Activated naive CD8-positive, alpha-beta T cell (primary cell): ENCODE measurements around the gene TTYH2.

ENCODE experiments used
- H3K27ac Mint-ChIP-seq: one replicate; pipeline ENCODE4 v1.8.0; 2021; ENCODE audit warnings: mixed read lengths
- H3K27me3 Mint-ChIP-seq: one replicate; pipeline ENCODE4 v1.8.0; 2021; ENCODE audit warnings: mixed read lengths
- H3K36me3 Mint-ChIP-seq: one replicate; pipeline ENCODE4 v1.8.0; 2021; ENCODE audit warnings: mixed read lengths
- H3K4me1 Mint-ChIP-seq: one replicate; pipeline ENCODE4 v1.8.0; 2021; ENCODE audit warnings: low read depth, mixed read lengths
- H3K4me3 Mint-ChIP-seq: one replicate; pipeline ENCODE4 v1.8.0; 2021; ENCODE audit warnings: mild to moderate bottlenecking, mixed read lengths
- H3K9me3 Mint-ChIP-seq: one replicate; pipeline ENCODE4 v1.8.0; 2021; ENCODE audit warnings: low read depth, mixed read lengths

The TTYH2 gene, protein sequence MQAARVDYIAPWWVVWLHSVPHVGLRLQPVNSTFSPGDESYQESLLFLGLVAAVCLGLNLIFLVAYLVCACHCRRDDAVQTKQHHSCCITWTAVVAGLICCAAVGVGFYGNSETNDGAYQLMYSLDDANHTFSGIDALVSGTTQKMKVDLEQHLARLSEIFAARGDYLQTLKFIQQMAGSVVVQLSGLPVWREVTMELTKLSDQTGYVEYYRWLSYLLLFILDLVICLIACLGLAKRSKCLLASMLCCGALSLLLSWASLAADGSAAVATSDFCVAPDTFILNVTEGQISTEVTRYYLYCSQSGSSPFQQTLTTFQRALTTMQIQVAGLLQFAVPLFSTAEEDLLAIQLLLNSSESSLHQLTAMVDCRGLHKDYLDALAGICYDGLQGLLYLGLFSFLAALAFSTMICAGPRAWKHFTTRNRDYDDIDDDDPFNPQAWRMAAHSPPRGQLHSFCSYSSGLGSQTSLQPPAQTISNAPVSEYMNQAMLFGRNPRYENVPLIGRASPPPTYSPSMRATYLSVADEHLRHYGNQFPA

GRCh38 chr17:74212913-74213791, at the start of gene TTYH2:
TTYH2 (plus strand) TSS chr17:74213571; CDS start chr17:74213588, 17 bp downstream.
- H3K27me3 Mint-ChIP-seq, result no peaks in the 10 kb centered on the region
- peaks cover 10% of the 10 kb centered on the region for H3K36me3 Mint-ChIP-seq
- H3K27ac Mint-ChIP-seq, result peak within 1 kb of the TSS; percentile 77
- H3K9me3 Mint-ChIP-seq, result no peaks in the 10 kb centered on the region
- H3K4me1 Mint-ChIP-seq, result peaks cover 45% of the 10 kb centered on the region
- H3K4me3 Mint-ChIP-seq, result peak within 1 kb of the TSS; percentile 86

DNA sequence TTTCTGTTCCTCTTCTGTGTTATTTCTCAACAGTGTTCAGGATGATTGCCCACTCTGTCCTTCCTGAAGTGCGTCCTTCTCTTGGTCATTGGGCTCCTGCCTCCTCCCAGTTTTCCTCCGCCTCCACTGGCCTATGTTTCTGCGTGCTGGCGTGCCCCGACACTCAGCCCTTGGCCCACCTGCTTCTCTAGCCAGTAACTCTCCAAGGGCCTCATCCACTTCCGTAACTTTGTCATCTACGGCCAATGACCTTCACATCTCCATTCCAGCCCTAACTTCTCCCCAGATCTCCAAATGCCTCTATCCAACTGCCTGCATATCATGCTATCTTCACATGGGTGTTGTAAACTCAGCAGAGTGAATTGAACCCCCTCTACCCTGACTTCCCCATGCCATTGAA, 49.5 kb upstream of the TTYH2 start:
- no peaks in the 10 kb centered on the region for H3K9me3 Mint-ChIP-seq
- H3K4me1 Mint-ChIP-seq, result no peaks in the 10 kb centered on the region
- no peaks in the 10 kb centered on the region for H3K36me3 Mint-ChIP-seq
- H3K27ac Mint-ChIP-seq, result no peak overlapping the region
- no peak overlapping the region for H3K4me3 Mint-ChIP-seq
- H3K27me3 Mint-ChIP-seq, result peaks cover 12% of the 10 kb centered on the region

DNA sequence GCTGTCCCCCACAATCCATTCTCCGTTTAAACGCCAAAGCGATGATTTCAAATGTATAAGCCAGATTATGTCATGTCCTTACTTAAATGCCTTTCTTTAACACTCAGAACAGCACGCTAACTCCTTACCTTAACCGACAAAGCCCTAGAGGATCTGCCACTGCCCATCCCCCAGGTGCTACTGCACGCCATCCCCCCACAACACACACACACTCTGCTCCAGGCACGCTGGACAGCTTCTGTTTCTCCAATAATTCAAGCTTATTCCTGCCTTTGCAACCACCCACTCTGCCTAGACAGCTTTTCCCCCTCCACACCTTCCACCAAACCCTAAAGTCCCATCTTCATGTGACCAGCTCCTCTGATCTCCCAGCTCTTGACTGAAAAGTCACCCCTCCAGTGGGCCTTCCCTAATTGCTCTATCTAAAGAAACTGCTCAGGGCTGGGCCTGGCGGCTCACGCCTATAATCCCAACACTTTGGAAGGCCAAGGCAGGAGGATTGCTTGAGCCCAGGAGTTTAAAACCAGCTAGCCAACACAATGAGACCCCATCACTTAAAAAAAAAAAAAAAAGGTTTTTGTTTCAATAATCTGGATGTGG, 48.8 kb upstream of the TTYH2 start:
- Mint-ChIP-seq H3K9me3 (no peaks in the 10 kb centered on the region), H3K4me3 (no peak overlapping the region), H3K27me3 (peaks cover 12% of the 10 kb centered on the region), H3K4me1 (no peaks in the 10 kb centered on the region), H3K27ac (no peak overlapping the region), H3K36me3 (no peaks in the 10 kb centered on the region)

DNA sequence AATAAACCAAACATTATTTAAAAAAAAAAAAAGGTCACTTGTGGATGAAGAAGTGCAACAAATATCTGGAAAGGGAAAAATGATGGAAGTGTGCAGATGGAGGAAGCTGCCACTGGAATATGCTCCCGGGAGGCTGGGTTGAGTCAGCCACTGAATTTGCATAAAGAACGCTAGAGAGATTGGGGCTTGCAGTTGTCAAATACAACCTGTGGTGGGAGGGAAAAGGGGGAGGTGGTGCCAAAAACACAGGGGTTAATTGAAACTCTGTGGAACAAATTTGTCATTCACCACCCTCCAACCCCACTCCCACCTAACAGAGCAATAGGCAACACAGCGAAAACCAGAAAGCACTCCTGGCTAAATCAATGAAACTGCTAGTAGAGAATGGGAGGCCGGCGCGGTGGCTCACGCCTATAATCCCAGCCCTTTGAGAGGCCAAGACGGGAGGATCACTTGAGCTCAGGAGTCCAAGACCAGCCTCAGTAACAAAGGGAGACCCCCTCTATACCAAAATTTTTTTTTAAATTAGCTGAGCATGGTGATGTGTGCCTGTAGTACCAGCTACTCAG, 47.5 kb upstream of the TTYH2 start:
- Mint-ChIP-seq H3K27me3 (peaks cover 11% of the 10 kb centered on the region), H3K4me1 (no peaks in the 10 kb centered on the region), H3K27ac (no peak overlapping the region), H3K9me3 (no peaks in the 10 kb centered on the region), H3K36me3 (no peaks in the 10 kb centered on the region), H3K4me3 (no peak overlapping the region)

DNA sequence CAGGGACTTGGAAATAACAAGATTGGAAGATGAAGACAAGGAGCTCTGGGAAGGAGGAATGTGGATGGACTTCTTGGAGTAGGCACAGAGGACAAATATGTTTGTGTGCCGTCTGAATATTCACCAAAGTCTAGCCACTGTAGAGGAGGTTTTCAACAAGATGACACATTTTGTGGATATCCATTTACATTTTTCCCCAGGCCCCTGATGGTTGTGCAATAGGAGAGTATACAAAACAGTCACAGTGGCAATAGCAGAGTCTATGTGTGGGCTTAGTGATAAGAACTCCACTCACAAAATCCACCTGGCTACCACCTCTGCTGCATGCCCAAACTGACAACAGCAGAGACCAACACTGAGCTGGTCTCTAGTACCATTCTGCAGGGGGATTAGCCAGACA, 42.4 kb upstream of the TTYH2 start:
- H3K27ac Mint-ChIP-seq, result no peak overlapping the region
- no peaks in the 10 kb centered on the region for H3K4me1 Mint-ChIP-seq
- no peaks in the 10 kb centered on the region for H3K9me3 Mint-ChIP-seq
- no peak overlapping the region for H3K4me3 Mint-ChIP-seq
- H3K36me3 Mint-ChIP-seq, result no peaks in the 10 kb centered on the region
- H3K27me3 Mint-ChIP-seq, result peaks cover 16% of the 10 kb centered on the region

GRCh38 chr17:74172700-74173099, 40.7 kb upstream of the TTYH2 start:
- Mint-ChIP-seq H3K4me1 (no peaks in the 10 kb centered on the region), H3K27me3 (peaks cover 19% of the 10 kb centered on the region), H3K27ac (no peak overlapping the region), H3K4me3 (no peak overlapping the region), H3K9me3 (no peaks in the 10 kb centered on the region), H3K36me3 (no peaks in the 10 kb centered on the region)

DNA sequence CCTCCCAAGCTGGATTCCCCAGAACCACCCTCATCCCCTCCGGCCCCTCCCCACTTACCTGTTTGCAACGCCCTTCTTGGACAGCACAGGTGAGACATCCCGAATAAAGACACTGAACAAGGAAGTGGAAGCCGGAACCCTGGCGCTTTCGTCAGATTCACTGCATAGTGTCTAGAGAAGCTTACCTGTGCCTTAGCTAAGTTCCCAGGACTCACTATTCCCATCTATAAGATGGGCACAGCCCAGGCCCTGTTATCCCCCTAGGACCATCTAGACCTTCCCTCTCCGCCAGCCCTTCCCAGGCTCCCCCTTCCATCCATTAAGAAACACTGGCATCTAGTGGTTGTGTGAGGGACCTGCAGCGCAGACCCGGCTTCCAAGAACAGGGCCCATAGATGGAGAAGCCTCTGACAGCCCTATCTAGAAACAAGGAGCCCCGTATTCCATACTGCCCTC, 36.8 kb upstream of the TTYH2 start:
- Mint-ChIP-seq H3K4me1 (no peaks in the 10 kb centered on the region), H3K27ac (no peak overlapping the region)

DNA sequence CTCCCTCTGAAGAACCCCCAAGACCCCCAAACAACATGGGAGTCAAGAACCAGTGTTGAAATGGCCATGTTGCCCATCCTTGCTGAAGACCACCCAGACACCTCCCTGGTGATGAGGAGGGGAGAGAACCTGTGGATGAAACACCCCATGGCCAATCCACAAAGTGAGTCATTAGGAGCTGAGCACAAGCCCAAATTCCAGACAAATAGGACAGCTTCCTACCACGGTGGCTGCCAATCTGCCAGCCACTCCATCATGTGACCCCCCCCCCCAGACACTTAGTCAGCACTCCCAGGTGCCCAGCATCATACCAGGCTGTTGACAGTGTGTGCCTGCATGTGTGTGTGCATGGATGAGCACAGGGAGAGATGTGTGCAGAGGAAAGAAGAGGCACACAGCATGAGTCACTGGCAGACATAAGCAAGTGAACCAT, 36.3 kb upstream of the TTYH2 start:
- Mint-ChIP-seq H3K4me1 (no peaks in the 10 kb centered on the region), H3K4me3 (no peak overlapping the region), H3K9me3 (no peaks in the 10 kb centered on the region), H3K36me3 (no peaks in the 10 kb centered on the region), H3K27ac (no peak overlapping the region), H3K27me3 (peaks cover 9% of the 10 kb centered on the region)

More for the DNA sequence above, 36.8 kb upstream of the TTYH2 start:
- Mint-ChIP-seq H3K4me3 (no peak overlapping the region), H3K36me3 (no peaks in the 10 kb centered on the region), H3K9me3 (no peaks in the 10 kb centered on the region), H3K27me3 (peaks cover 10% of the 10 kb centered on the region)

DNA sequence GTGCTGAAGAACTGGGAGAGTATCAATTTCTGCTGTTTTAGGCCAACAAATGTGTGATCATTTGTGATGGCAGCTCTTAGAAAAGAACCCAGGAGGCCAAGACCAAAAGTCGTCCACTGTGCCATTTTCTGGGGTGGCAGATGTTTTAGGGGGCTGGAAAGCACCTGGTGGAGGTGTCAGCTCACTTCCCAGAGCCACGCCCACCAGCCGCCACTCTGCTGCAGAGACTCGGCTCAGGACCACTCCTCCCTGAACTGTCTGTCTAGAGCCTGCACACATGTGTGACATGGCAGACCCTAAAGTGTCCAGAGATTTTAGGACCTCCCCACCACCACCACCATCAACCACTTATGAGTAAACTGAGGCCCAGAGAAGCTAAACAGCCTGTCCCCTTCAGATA, 33.8 kb upstream of the TTYH2 start:
- H3K27me3 Mint-ChIP-seq, result peaks cover 9% of the 10 kb centered on the region
- H3K4me1 Mint-ChIP-seq, result no peaks in the 10 kb centered on the region
- no peaks in the 10 kb centered on the region for H3K36me3 Mint-ChIP-seq
- H3K9me3 Mint-ChIP-seq, result no peaks in the 10 kb centered on the region
- no peak overlapping the region for H3K4me3 Mint-ChIP-seq
- no peak overlapping the region for H3K27ac Mint-ChIP-seq

GRCh38 chr17:74180336-74180735, 33.0 kb upstream of the TTYH2 start:
- Mint-ChIP-seq H3K4me1 (no peaks in the 10 kb centered on the region), H3K36me3 (no peaks in the 10 kb centered on the region), H3K27me3 (peaks cover 6% of the 10 kb centered on the region), H3K4me3 (no peak overlapping the region), H3K9me3 (no peaks in the 10 kb centered on the region), H3K27ac (no peak overlapping the region)

DNA sequence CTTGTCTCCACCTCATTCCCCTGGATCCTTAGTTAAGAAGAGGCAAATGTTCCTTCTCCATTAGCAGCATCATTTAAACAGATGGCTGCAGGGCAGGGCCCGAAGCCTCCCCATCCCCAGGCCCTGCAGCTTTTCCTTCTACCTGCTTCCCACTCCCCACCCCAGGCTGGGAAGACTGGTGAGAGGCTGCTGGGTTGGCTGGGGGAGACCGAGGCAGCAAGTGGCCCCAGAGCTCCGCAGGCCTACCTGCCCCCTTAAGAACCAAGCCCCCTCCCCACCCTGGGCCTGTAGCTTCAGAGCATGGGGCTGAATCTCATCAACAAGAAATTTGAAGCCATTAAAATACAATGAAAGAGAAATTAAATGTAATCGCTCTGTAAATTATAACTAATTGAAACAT, 32.0 kb upstream of the TTYH2 start:
- Mint-ChIP-seq H3K27me3 (peaks cover 8% of the 10 kb centered on the region), H3K9me3 (no peaks in the 10 kb centered on the region), H3K4me1 (no peaks in the 10 kb centered on the region), H3K36me3 (no peaks in the 10 kb centered on the region), H3K27ac (no peak overlapping the region), H3K4me3 (no peak overlapping the region)

DNA sequence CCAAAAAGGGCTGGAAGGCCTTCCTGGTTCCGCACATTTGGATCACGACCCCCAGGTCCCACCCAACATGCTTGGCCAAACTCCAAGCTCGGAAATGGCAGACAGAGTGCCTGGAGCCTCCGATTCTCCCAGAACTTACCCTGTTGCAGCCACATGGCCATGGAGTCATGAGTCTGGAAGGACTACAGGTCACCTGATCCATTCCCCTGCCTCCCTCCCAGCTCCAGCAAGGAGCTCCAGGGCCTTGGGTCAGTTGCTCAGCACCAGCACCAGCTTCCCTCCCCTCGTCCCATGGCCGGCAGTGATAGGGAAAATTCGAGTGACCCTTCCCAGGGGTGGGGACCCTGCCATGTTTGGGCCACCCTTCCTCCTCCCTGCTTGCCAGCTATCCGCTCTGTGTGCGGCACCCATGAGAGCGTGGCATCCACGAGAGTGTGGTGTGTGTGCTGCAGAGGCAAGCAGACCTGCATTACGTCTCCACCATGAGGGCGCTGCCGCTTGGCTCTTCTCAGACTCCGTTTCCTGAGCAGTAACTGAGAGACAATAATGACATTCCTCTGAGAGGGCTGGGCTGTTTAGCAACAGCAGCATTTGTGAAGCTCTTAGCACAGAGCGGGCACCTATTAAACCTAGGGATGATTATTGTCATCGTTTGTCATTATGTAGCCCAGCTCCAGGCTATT, 31.2 kb upstream of the TTYH2 start:
- Mint-ChIP-seq H3K36me3 (no peaks in the 10 kb centered on the region), H3K9me3 (no peaks in the 10 kb centered on the region), H3K27me3 (peaks cover 2% of the 10 kb centered on the region), H3K4me1 (no peaks in the 10 kb centered on the region), H3K27ac (no peak overlapping the region), H3K4me3 (no peak overlapping the region)

- H3K9me3 Mint-ChIP-seq, result no peaks in the 10 kb centered on the region
- H3K4me3 Mint-ChIP-seq, result no peak overlapping the region
- no peak overlapping the region for H3K27ac Mint-ChIP-seq
- H3K36me3 Mint-ChIP-seq, result no peaks in the 10 kb centered on the region
- H3K4me1 Mint-ChIP-seq, result no peaks in the 10 kb centered on the region
- peaks cover 4% of the 10 kb centered on the region for H3K27me3 Mint-ChIP-seq
These were observed 30.0 kb upstream of the TTYH2 start for GRCh38 chr17:74183411-74183810.

DNA sequence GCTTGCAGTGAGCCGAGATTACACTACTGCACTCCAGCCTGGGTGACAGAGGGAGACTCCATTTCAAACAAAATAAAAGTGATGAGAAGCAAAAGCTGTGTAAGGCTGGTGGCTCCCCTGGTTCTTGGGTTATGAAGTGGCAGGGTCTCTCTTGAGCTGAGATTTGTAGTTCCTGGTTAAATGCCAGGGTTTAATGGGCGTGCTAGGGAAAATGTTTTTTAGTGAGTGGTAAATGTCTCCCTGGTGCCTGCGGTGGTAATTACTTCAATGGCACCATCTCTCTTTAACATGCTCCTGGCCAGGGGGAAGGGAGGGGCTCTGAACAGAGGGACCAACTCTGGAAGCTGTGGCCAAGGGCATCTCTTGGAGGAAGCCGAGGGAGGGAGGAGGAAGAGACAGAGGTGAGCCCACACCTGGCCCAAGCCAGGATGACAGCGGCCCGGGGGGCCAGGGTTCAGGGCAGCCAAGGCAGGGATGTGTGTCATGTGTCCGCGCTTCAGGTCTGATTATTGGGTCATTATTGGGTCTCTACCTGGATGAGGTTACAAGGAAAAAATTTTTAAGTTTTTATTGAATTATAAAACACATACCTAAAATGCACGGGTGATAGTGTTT, 27.7 kb upstream of the TTYH2 start:
- Mint-ChIP-seq H3K36me3 (no peaks in the 10 kb centered on the region), H3K4me1 (no peaks in the 10 kb centered on the region), H3K27me3 (peaks cover 9% of the 10 kb centered on the region), H3K4me3 (no peak overlapping the region), H3K9me3 (no peaks in the 10 kb centered on the region), H3K27ac (no peak overlapping the region)
